GM12801 (cell line): ENCODE measurements around the gene DNAJC15.

Source experiments
- TF ChIP-seq, protein P1 (sequence below): IDR thresholded peaks from one replicate; pipeline ENCODE4 v1.5.1; 2011; ENCODE audit warnings: control low read depth; ENCODE audit not compliant: insufficient read length; ENCODE audit errors: extremely low read depth

The DNAJC15 gene

DNA sequence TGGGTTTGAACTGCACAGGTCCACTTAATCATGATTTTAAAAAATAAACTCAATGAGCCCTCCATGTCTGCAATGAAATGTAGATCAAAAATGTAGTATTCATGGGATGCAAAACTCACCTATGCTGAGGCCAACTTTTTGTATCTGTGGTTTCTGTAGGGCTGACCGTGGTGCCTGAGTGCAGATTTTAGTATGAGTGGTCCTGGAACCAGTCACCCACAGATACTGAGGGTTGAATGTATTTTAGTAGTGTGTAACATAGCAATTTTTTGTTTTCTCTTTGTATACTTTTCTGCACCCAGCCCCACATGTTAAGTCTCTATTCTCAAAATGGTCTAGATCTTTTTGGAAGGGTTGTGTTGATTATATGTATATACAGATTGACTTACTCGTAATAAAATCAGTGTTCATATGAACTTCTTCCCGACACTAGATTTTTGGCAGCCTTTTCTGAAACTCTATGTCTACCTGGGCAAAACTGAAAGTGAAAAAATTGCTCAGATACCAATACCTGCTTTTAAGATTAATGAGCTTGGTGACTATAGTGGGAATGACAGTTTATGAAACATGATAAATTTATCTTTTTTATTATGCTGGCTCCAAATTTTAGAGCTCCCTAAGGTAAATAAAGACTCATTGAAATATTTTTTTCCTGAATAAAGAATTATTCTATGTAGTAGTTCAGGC lies 51.6 kb downstream of the DNAJC15 start:
- TF ChIP-seq, protein P1, sequence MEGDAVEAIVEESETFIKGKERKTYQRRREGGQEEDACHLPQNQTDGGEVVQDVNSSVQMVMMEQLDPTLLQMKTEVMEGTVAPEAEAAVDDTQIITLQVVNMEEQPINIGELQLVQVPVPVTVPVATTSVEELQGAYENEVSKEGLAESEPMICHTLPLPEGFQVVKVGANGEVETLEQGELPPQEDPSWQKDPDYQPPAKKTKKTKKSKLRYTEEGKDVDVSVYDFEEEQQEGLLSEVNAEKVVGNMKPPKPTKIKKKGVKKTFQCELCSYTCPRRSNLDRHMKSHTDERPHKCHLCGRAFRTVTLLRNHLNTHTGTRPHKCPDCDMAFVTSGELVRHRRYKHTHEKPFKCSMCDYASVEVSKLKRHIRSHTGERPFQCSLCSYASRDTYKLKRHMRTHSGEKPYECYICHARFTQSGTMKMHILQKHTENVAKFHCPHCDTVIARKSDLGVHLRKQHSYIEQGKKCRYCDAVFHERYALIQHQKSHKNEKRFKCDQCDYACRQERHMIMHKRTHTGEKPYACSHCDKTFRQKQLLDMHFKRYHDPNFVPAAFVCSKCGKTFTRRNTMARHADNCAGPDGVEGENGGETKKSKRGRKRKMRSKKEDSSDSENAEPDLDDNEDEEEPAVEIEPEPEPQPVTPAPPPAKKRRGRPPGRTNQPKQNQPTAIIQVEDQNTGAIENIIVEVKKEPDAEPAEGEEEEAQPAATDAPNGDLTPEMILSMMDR, result no peak

DNA sequence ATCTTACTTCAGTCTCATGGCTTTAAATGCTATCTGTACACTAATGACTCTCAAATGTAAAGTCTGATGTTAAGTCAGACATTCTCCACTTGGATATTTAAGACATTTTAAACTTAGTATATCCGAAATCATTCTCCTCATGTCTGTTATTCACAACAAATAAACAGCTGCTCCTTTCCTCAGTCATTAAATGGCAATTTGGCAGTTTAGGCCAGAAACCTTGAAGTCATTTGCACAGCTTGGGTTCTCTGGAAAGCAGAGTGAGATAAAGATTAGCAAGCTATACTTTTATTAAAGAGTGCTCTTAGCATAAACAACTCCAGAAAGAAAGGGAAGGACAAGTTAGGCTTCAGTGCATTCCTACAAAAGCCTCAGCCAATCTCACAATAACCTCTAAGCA lies 53.7 kb downstream of the DNAJC15 start:
- TF ChIP-seq, protein P1, result no peak

DNA sequence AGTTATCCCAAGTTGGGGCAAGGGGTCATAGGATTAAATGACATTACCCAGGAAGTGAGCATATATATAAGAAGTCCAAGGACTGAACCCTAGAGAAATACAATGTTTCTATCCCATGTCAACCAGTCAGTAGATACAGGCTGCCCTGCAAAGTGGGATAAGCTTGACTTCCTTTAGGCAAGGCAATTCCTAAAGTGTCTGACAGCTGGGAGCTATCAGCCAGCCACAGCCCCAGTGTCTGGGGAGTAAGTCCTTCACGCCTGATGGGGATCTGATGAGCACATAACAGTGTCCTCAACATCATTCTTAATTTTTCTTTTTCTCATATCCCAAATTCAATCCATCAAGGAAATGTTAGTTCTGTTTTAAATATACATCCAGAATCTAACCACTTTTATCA lies 54.1 kb downstream of the DNAJC15 start:
- TF ChIP-seq, protein P1, result no peak

DNA sequence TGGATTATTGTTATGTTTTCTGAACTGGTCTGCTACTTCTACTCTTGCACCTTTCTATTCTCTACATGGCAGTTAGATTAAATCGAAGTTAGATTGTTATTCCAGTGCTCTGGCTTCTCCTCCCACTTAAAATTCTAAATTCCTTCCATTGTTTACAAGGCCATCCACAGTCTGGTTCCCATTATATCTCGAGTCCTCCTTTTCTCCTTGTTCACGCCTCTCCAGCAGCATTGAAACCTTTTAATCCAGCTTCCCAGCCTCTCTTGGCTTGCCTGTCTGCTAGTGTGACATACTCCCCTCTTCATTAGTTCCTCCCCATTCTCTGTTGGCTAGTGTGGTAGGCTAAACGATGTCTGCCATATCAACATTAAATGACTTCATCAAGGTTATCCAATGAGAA lies 54.5 kb downstream of the DNAJC15 start:
- TF ChIP-seq, protein P1, result no peak

DNA sequence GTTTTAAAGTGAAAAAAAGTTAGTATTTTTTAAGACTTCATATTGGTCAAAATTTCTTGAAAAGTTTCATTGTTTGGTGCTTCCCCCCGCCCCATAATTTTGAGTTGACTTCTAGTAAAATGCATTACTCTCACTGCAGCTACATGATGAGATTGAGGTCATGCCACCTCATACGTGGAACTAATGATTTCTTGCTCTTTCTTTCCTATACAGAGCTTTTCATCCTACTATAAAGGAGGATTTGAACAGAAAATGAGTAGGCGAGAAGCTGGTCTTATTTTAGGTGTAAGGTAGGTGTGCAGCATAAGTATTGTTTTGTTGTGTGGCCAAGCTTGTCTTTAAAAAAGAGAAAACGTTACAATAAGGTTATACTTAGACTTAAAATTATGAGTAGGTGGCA lies 55.0 kb downstream of the DNAJC15 start:
- TF ChIP-seq, protein P1, result no peak

DNA sequence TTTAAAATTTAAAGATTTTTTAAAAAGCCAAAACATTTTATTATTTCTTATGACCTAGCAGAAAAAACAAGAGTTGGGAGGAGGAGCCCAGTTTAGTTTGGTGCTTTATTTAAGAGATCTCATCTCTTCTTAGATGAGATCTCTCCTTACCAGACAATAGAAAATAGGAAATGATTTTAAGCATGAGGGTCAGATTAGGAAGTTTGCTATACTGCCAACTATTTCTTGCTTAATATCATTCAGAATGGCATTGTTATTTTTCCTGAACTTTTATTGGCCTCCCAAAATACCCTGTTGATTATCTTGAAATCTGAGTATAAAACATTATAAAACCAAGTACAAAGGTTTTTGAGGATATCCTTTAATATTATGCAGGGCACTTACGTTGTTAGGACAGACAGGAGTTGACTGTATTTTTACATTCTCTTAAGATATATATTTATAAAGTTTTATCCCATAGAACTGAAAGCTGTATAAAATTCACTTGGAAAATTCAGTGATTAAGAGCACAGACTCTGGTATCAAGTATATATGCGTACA lies 56.1 kb downstream of the DNAJC15 start:
- TF ChIP-seq, protein P1, result no peak

DNA sequence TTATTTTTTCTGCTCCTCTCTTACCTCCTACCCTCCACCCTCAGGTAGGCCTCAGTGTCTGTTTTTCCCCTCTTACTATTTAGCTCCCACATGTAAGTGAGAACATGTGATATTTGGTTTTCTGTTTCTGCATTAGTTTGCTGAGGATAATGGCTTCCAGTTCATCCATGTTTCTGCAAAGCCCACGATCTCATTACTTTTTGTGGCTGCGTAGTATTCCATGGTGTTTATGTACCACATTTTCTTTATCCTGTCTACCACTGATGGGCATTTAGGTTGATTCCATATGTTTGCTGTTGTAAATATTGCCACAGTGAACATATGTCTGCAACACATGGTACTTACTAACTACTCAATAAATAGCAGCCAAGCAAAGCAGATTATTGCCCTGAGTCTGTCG lies 56.8 kb downstream of the DNAJC15 start:
- TF ChIP-seq, protein P1, result no peak
